ENCODE results near the gene CCR4.

The CCR4 gene

DNA sequence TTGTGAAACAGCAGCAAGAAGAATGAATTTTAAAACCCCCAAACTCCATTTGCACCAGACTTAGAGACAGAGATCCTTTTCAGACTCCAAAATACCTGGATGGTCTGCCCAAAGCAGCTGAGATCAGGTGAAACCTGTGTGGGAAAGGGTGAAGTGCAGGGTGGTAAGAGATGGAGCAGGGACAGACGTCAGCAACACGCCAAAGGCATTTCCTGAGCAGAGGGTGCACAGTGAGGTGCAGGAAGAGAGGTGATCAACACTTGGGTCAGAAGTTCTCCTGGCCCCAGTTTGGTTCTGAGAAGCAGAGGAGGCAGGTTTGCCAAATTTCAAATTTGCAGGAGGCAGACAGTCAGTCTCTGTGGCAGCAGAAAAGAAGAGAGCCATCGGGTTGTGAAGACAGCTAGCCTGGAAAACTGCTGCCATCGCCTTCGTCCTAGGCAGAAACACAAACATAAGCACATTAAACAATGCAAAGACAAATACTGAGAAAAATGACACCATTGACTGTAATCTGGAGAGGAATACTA, 9.8 kb downstream of the CCR4 start:
- H3K4me1 ChIP-seq (ENCODE audit: control insufficient read depth, insufficient read depth, low read length): no peaks in the 10 kb centered on the region
- H3K9me3 ChIP-seq (ENCODE audit: control insufficient read depth, insufficient read depth, low read depth, low read length): no peaks in the 10 kb centered on the region
- no peak overlapping the region for H3K4me3 ChIP-seq (ENCODE audit: low read depth, low read length)
- ChIA-PET POLR2A (no interaction called here), CTCF (interaction anchor here (1.0 kb wide), 1 partner anchor 14 kb away, joined by 3 read pairs; no protein-coding TSS in a partner anchor)
- no peak overlapping the region for H3K27ac ChIP-seq (ENCODE audit: extremely low read depth, low read depth, low read length)
- no peaks in the 10 kb centered on the region for H3K36me3 ChIP-seq (ENCODE audit: control insufficient read depth in 2 of 2, insufficient read depth in 1 of 2, low read length in 2 of 2)
- TF ChIP-seq ZNF248 (tag by site-specific recombination; IDR thresholded peaks at IDR 0.05): no peak
- TF ChIP-seq KLF1 (tag by site-specific recombination; IDR thresholded peaks at IDR 0.05): no peak
- TF ChIP-seq, protein P1, sequence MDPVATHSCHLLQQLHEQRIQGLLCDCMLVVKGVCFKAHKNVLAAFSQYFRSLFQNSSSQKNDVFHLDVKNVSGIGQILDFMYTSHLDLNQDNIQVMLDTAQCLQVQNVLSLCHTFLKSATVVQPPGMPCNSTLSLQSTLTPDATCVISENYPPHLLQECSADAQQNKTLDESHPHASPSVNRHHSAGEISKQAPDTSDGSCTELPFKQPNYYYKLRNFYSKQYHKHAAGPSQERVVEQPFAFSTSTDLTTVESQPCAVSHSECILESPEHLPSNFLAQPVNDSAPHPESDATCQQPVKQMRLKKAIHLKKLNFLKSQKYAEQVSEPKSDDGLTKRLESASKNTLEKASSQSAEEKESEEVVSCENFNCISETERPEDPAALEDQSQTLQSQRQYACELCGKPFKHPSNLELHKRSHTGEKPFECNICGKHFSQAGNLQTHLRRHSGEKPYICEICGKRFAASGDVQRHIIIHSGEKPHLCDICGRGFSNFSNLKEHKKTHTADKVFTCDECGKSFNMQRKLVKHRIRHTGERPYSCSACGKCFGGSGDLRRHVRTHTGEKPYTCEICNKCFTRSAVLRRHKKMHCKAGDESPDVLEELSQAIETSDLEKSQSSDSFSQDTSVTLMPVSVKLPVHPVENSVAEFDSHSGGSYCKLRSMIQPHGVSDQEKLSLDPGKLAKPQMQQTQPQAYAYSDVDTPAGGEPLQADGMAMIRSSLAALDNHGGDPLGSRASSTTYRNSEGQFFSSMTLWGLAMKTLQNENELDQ (tag by site-specific recombination; IDR thresholded peaks at IDR 0.05; ENCODE audit: low read depth): no peak
- no peak for TF ChIP-seq ZNF768 (tag by site-specific recombination; IDR thresholded peaks at IDR 0.05)
- no peak for TF ChIP-seq ZNF221 (tag by site-specific recombination; IDR thresholded peaks at IDR 0.05; ENCODE audit: borderline replicate concordance)
- no peak for TF ChIP-seq ZNF239 (tag by site-specific recombination; IDR thresholded peaks at IDR 0.05)
- TF ChIP-seq, protein P2, sequence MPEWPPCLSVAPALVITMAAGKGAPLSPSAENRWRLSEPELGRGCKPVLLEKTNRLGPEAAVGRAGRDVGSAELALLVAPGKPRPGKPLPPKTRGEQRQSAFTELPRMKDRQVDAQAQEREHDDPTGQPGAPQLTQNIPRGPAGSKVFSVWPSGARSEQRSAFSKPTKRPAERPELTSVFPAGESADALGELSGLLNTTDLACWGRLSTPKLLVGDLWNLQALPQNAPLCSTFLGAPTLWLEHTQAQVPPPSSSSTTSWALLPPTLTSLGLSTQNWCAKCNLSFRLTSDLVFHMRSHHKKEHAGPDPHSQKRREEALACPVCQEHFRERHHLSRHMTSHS (tag by site-specific recombination; IDR thresholded peaks at IDR 0.05): no peak
- TF ChIP-seq, protein P3, sequence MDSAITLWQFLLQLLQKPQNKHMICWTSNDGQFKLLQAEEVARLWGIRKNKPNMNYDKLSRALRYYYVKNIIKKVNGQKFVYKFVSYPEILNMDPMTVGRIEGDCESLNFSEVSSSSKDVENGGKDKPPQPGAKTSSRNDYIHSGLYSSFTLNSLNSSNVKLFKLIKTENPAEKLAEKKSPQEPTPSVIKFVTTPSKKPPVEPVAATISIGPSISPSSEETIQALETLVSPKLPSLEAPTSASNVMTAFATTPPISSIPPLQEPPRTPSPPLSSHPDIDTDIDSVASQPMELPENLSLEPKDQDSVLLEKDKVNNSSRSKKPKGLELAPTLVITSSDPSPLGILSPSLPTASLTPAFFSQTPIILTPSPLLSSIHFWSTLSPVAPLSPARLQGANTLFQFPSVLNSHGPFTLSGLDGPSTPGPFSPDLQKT (IDR thresholded peaks at IDR 0.05; ENCODE audit: borderline replicate concordance, low read depth, low read length): no peak
- no peak for TF ChIP-seq BCL11A (tag by site-specific recombination; IDR thresholded peaks at IDR 0.05; ENCODE audit: low read depth)
- no peak for TF ChIP-seq ZNF19 (tag by site-specific recombination; IDR thresholded peaks at IDR 0.05; ENCODE audit: low read depth)
- TF ChIP-seq ZFP37 (tag by site-specific recombination; IDR thresholded peaks at IDR 0.05): no peak
- no peak for TF ChIP-seq ZNF843 (tag by site-specific recombination; IDR thresholded peaks at IDR 0.05)
- TF ChIP-seq ZNF391 (tag by site-specific recombination; IDR thresholded peaks at IDR 0.05; ENCODE audit: borderline replicate concordance, low read depth): no peak
- TF ChIP-seq KLF9 (tag by site-specific recombination; IDR thresholded peaks at IDR 0.05; ENCODE audit: low read depth): no peak
- no peak for TF ChIP-seq ZNF658 (tag by site-specific recombination; IDR thresholded peaks at IDR 0.05)
- TF ChIP-seq GLIS1 (tag by site-specific recombination; IDR thresholded peaks at IDR 0.05): no peak

DNA sequence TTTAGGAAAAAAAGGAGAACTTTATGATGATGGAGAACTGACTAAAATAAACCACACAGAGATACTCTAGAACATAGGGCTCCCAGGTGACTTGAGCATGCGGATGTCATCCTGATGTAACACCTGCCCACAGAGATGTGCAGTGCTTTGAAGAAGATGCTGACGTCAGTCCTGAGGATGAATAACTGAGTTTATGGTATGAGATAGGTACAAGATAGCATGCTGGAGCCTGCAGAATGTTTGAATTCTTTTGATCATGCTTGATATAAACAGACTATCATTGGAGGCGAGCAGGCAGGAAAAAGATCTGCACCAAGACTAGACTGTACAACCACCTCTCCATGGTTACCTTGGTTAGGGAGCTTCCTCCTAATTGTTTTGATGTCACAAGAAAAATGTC, 12.4 kb downstream of the CCR4 start:
- CTCF ChIA-PET: no interaction called here
- POLR2A ChIA-PET: no interaction called here
- Histone ChIP-seq H3K4me3 (ENCODE audit: low read depth, low read length) (no peak overlapping the region), H3K36me3 (ENCODE audit: control insufficient read depth in 2 of 2, insufficient read depth in 1 of 2, low read length in 2 of 2) (no peaks in the 10 kb centered on the region), H3K27ac (ENCODE audit: extremely low read depth, low read depth, low read length) (no peak overlapping the region), H3K9me3 (ENCODE audit: control insufficient read depth, insufficient read depth, low read depth, low read length) (no peaks in the 10 kb centered on the region), H3K4me1 (ENCODE audit: control insufficient read depth, insufficient read depth, low read length) (no peaks in the 10 kb centered on the region)
- TF ChIP-seq ZNF596 (tag by site-specific recombination; IDR thresholded peaks at IDR 0.05) (no peak), ZNF830 (tag by site-specific recombination; IDR thresholded peaks at IDR 0.05; ENCODE audit: low read depth) (no peak), KLF7 (tag by site-specific recombination; IDR thresholded peaks at IDR 0.05; ENCODE audit: borderline replicate concordance) (no peak), ZBTB1 (tag by site-specific recombination; IDR thresholded peaks at IDR 0.05) (no peak), ZNF404 (tag by site-specific recombination; IDR thresholded peaks at IDR 0.05) (no peak), MEIS1 (CRISPR knock-in tag; IDR thresholded peaks at IDR 0.05; ENCODE audit: borderline replicate concordance) (no peak), YY1 (tag by site-specific recombination; IDR thresholded peaks at IDR 0.05) (no peak)
- TF ChIP-seq, protein P4, sequence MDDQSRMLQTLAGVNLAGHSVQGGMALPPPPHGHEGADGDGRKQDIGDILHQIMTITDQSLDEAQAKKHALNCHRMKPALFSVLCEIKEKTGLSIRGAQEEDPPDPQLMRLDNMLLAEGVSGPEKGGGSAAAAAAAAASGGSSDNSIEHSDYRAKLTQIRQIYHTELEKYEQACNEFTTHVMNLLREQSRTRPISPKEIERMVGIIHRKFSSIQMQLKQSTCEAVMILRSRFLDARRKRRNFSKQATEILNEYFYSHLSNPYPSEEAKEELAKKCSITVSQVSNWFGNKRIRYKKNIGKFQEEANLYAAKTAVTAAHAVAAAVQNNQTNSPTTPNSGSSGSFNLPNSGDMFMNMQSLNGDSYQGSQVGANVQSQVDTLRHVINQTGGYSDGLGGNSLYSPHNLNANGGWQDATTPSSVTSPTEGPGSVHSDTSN (CRISPR knock-in tag; IDR thresholded peaks at IDR 0.05): no peak
- TF ChIP-seq, protein P5, sequence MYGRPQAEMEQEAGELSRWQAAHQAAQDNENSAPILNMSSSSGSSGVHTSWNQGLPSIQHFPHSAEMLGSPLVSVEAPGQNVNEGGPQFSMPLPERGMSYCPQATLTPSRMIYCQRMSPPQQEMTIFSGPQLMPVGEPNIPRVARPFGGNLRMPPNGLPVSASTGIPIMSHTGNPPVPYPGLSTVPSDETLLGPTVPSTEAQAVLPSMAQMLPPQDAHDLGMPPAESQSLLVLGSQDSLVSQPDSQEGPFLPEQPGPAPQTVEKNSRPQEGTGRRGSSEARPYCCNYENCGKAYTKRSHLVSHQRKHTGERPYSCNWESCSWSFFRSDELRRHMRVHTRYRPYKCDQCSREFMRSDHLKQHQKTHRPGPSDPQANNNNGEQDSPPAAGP (tag by site-specific recombination; IDR thresholded peaks at IDR 0.05): no peak
- TF ChIP-seq, protein P6, sequence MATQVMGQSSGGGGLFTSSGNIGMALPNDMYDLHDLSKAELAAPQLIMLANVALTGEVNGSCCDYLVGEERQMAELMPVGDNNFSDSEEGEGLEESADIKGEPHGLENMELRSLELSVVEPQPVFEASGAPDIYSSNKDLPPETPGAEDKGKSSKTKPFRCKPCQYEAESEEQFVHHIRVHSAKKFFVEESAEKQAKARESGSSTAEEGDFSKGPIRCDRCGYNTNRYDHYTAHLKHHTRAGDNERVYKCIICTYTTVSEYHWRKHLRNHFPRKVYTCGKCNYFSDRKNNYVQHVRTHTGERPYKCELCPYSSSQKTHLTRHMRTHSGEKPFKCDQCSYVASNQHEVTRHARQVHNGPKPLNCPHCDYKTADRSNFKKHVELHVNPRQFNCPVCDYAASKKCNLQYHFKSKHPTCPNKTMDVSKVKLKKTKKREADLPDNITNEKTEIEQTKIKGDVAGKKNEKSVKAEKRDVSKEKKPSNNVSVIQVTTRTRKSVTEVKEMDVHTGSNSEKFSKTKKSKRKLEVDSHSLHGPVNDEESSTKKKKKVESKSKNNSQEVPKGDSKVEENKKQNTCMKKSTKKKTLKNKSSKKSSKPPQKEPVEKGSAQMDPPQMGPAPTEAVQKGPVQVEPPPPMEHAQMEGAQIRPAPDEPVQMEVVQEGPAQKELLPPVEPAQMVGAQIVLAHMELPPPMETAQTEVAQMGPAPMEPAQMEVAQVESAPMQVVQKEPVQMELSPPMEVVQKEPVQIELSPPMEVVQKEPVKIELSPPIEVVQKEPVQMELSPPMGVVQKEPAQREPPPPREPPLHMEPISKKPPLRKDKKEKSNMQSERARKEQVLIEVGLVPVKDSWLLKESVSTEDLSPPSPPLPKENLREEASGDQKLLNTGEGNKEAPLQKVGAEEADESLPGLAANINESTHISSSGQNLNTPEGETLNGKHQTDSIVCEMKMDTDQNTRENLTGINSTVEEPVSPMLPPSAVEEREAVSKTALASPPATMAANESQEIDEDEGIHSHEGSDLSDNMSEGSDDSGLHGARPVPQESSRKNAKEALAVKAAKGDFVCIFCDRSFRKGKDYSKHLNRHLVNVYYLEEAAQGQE (tag by site-specific recombination; IDR thresholded peaks at IDR 0.05): no peak
